Measurements from ENCODE around the gene LIN9. TPM values are rescaled to one million over a fixed set of nuclear protein-coding genes. Genes with fewer than 3 reads are reported as not detected.

LIN9 gene
- total and polyA plus RNA-seq, 10 of the 15 experiments (the other 5 are each of a cell fraction or from before 2014, with no cell fraction given), result 5.9 to 13.5 (median 8.3) TPM

DNA sequence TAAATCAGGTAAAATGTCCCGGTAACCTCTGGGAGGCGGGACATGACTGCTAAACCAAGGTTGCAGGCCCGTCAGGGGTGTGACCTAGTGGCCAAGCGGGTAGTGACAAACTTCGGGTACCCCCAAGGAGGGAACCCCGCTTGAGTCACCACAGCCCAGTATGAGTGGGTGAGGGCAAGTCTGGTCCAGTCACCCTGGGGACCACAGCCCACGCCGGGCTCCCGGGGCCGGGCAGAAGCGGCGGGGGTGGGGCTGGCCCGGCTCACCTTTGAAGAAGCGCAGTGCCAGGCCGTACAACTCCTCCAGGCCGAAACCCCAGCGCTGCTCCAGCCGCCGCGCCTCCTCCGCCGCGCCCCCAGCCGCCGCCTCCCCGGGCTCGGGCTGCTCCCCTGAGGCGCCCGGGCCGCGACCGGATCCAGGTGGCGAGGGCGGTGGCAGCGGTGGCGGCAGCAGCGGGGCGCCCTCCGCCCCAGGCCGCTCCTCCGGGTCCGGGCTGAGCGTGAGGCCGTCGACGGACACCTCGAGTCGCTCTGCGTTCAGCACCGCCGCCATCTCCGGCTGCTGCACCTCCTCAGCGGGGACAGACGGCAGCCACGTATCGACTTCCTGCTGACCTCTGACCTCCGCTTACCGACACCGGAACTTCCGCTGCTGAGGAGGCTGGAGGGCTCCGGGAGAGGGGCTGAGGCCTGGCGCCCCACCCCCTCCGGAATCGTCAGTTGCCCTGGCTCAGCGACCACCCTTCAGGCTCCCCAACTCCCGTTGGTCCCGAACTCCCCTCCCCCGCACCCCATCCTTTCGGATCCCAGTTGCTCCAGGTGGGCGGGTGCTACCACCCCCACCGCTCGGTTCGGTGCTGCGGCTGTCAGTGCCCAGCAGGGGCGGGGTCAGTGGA is 122.6 kb downstream of the LIN9 start, which contains the start of gene ACBD3:
Gene ACBD3 (minus strand): TSS at position 618 of the 895 bp plus-strand sequence. CDS start 66 bp downstream, at position 552.
- Histone ChIP-seq H2AFZ (ENCODE audit: control insufficient read depth, low read depth, low read length) (peak within 1 kb of the TSS; percentile 99), H3K4me2 (ENCODE audit: control insufficient read depth, insufficient read depth) (peak within 1 kb of the TSS; percentile 94), H3K36me3 (ENCODE audit: control insufficient read depth in 2 of 2, insufficient read depth in 2 of 2, low read length in 1 of 2) (peaks cover 0 to 3% of the 10 kb centered on the region in 2 experiments; a peak in 1 of 4 replicates), H3K4me1 (ENCODE audit: control insufficient read depth, insufficient read depth, low read length) (peaks cover 7% of the 10 kb centered on the region; the same call in 1 of the 2 replicates), H3K27me3 (replicated peaks in 1 of 2; ENCODE audit: control insufficient read depth in 2 of 2, insufficient read depth in 2 of 2, low read length in 1 of 2) (no peaks in the 10 kb centered on the region), H3K27ac (ENCODE audit: control insufficient read depth, insufficient read depth) (peak within 1 kb of the TSS; percentile 88), H3K9ac (ENCODE audit: control insufficient read depth, insufficient read depth, low read length) (peak within 1 kb of the TSS; percentile 96), H3K9me3 (replicated peaks; ENCODE audit: control insufficient read depth, insufficient read depth, low read length) (no peaks in the 10 kb centered on the region), H3K4me3 (peak within 1 kb of the TSS; percentile 94), H4K20me1 (ENCODE audit: control insufficient read depth, insufficient read depth) (no peaks in the 10 kb centered on the region), H3K79me2 (ENCODE audit: control insufficient read depth, insufficient read depth, low read length) (peaks cover 53% of the 10 kb centered on the region)
- in situ Hi-C loops (cut with MboI), result no loop called here
- POLR2A ChIA-PET, result interaction anchor here (2.7 kb wide), 1 partner anchor 61 kb away, joined by 22 read pairs; no protein-coding TSS in a partner anchor
- WGBS (ENCODE audit: insufficient coverage, insufficient replicate concordance, low lambda C conversion rate, missing lambda C conversion rate), result under 1% methylated on average over 72 of the region's 75 CpGs
- DNase-seq (ENCODE audit: low read depth, low spot score) (peak; percentile 41), FAIRE-seq (peak; percentile 18), ATAC-seq (peak; percentile 92)
- intact Hi-C loops (cut with micrococcal nuclease; ENCODE audit: unreplicated experiment), result loop anchor here (2.0 to 10.0 kb wide), 2 partner anchors 62 to 712 kb away; no protein-coding TSS in a partner anchor
- CTCF ChIA-PET, result interaction anchor here (0.7 to 9.4 kb wide), 8 partner anchors 11 to 778 kb away, joined by 3 to 180 read pairs (median 4); no protein-coding TSS in a partner anchor
- RAD21 ChIA-PET (ENCODE audit: unreplicated experiment), result interaction anchor here (0.8 to 6.6 kb wide), 3 partner anchors 14 to 61 kb away, joined by 3 to 81 read pairs (median 4); no protein-coding TSS in a partner anchor
- SMC1A ChIA-PET (ENCODE audit: uncharacterized antibody, unreplicated experiment), result interaction anchor here (1.0 to 9.5 kb wide), 5 partner anchors 11 to 119 kb away, joined by 3 to 125 read pairs (median 5); no protein-coding TSS in a partner anchor
- BruUV-seq (replicated peaks), result no TSS peak
- TF ChIP-seq, protein P1, sequence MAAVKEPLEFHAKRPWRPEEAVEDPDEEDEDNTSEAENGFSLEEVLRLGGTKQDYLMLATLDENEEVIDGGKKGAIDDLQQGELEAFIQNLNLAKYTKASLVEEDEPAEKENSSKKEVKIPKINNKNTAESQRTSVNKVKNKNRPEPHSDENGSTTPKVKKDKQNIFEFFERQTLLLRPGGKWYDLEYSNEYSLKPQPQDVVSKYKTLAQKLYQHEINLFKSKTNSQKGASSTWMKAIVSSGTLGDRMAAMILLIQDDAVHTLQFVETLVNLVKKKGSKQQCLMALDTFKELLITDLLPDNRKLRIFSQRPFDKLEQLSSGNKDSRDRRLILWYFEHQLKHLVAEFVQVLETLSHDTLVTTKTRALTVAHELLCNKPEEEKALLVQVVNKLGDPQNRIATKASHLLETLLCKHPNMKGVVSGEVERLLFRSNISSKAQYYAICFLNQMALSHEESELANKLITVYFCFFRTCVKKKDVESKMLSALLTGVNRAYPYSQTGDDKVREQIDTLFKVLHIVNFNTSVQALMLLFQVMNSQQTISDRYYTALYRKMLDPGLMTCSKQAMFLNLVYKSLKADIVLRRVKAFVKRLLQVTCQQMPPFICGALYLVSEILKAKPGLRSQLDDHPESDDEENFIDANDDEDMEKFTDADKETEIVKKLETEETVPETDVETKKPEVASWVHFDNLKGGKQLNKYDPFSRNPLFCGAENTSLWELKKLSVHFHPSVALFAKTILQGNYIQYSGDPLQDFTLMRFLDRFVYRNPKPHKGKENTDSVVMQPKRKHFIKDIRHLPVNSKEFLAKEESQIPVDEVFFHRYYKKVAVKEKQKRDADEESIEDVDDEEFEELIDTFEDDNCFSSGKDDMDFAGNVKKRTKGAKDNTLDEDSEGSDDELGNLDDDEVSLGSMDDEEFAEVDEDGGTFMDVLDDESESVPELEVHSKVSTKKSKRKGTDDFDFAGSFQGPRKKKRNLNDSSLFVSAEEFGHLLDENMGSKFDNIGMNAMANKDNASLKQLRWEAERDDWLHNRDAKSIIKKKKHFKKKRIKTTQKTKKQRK (IDR thresholded peaks at IDR 0.05; ENCODE audit: low read depth, low read length), result no peak
- TF ChIP-seq SIN3A (IDR thresholded peaks at IDR 0.05; ENCODE audit: low read depth, low read length) (peak; percentile 80; the same call in 1 of the 2 replicates), ZNF217 (IDR thresholded peaks at IDR 0.05) (peak; percentile 15; the same call in 1 of the 2 replicates), FOXK2 (IDR thresholded peaks at IDR 0.05) (no peak), DPF2 (IDR thresholded peaks at IDR 0.05) (peak; percentile 95), LARP7 (IDR thresholded peaks at IDR 0.05) (peak; percentile 99), HDAC2 (IDR thresholded peaks at IDR 0.05) (no peak), EGR1 (IDR thresholded peaks at IDR 0.05; ENCODE audit: borderline replicate concordance in 1 of 2, low read depth in 2 of 2, low read length in 2 of 2) (peak; percentile 2 to 55; a peak in 2 of 3 replicates), POLR2AphosphoS2 (IDR thresholded peaks at IDR 0.05; ENCODE audit: low read depth, low read length) (peak; percentile 87), SMAD1 (IDR thresholded peaks at IDR 0.05; ENCODE audit: low read depth, partially characterized antibody) (no peak)
- TF ChIP-seq, protein P2, sequence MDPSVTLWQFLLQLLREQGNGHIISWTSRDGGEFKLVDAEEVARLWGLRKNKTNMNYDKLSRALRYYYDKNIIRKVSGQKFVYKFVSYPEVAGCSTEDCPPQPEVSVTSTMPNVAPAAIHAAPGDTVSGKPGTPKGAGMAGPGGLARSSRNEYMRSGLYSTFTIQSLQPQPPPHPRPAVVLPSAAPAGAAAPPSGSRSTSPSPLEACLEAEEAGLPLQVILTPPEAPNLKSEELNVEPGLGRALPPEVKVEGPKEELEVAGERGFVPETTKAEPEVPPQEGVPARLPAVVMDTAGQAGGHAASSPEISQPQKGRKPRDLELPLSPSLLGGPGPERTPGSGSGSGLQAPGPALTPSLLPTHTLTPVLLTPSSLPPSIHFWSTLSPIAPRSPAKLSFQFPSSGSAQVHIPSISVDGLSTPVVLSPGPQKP (IDR thresholded peaks at IDR 0.05; ENCODE audit: low read depth, low read length), result peak; percentile 27; the same call in 1 of the 2 replicates
- TF ChIP-seq, protein P3, sequence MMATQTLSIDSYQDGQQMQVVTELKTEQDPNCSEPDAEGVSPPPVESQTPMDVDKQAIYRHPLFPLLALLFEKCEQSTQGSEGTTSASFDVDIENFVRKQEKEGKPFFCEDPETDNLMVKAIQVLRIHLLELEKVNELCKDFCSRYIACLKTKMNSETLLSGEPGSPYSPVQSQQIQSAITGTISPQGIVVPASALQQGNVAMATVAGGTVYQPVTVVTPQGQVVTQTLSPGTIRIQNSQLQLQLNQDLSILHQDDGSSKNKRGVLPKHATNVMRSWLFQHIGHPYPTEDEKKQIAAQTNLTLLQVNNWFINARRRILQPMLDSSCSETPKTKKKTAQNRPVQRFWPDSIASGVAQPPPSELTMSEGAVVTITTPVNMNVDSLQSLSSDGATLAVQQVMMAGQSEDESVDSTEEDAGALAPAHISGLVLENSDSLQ (IDR thresholded peaks at IDR 0.05), result peak; percentile 89
- TF ChIP-seq, protein P4, sequence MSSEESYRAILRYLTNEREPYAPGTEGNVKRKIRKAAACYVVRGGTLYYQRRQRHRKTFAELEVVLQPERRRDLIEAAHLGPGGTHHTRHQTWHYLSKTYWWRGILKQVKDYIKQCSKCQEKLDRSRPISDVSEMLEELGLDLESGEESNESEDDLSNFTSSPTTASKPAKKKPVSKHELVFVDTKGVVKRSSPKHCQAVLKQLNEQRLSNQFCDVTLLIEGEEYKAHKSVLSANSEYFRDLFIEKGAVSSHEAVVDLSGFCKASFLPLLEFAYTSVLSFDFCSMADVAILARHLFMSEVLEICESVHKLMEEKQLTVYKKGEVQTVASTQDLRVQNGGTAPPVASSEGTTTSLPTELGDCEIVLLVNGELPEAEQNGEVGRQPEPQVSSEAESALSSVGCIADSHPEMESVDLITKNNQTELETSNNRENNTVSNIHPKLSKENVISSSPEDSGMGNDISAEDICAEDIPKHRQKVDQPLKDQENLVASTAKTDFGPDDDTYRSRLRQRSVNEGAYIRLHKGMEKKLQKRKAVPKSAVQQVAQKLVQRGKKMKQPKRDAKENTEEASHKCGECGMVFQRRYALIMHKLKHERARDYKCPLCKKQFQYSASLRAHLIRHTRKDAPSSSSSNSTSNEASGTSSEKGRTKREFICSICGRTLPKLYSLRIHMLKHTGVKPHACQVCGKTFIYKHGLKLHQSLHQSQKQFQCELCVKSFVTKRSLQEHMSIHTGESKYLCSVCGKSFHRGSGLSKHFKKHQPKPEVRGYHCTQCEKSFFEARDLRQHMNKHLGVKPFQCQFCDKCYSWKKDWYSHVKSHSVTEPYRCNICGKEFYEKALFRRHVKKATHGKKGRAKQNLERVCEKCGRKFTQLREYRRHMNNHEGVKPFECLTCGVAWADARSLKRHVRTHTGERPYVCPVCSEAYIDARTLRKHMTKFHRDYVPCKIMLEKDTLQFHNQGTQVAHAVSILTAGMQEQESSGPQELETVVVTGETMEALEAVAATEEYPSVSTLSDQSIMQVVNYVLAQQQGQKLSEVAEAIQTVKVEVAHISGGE (CRISPR knock-in tag; IDR thresholded peaks at IDR 0.05), result peak; percentile 51

All from GM12878 (cell line).